ENCODE measurements around the gene PRRG4.
"Not testable (repeated sequence)": the region's sequence is repeated elsewhere in the genome, so short reads cannot be mapped to it uniquely, and the experiment has no call there.

The PRRG4 gene

DNA sequence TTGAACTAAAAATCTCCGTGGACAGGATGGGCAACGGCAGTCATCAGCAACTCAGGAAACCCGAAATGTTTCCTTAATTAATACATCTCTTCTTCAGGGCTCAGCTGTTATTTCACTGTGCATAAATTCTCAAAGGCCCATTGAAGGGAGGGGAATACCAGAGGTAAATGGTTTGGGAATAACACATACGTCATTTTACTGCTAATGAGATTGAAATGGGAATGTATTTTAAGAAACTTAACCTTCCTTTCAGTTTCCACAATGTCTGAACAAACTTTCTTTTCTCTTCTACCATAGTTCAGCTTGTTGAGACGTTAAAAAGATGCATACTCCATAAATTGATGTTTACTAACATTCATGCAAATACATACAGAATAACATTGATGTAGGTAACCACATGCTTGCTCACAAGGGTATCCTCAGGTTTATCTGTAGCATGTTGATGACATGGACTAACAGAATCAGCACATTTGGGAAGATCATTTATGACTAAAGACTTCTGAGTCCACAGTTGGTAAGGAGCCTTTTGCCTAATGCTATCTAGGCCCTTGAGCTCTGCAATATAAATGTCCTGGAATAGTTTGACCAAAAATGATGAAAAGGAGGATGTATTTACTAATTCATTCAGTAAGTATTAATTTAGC lies 7.7 kb upstream of the PRRG4 start:
- no peak overlapping the region for H3K4me3 ChIP-seq (ENCODE audit: low read depth, low read length)
- no peaks in the 10 kb centered on the region for H3K27me3 ChIP-seq (ENCODE audit: insufficient read depth, low read depth, severe bottlenecking)
- no peak for DNase-seq
- TF ChIP-seq, protein P1, sequence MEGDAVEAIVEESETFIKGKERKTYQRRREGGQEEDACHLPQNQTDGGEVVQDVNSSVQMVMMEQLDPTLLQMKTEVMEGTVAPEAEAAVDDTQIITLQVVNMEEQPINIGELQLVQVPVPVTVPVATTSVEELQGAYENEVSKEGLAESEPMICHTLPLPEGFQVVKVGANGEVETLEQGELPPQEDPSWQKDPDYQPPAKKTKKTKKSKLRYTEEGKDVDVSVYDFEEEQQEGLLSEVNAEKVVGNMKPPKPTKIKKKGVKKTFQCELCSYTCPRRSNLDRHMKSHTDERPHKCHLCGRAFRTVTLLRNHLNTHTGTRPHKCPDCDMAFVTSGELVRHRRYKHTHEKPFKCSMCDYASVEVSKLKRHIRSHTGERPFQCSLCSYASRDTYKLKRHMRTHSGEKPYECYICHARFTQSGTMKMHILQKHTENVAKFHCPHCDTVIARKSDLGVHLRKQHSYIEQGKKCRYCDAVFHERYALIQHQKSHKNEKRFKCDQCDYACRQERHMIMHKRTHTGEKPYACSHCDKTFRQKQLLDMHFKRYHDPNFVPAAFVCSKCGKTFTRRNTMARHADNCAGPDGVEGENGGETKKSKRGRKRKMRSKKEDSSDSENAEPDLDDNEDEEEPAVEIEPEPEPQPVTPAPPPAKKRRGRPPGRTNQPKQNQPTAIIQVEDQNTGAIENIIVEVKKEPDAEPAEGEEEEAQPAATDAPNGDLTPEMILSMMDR (IDR thresholded peaks at IDR 0.05; ENCODE audit: low read depth, low read length), result no peak
- H3K36me3 ChIP-seq, result no peaks in the 10 kb centered on the region
- H3K27ac ChIP-seq, result no peak overlapping the region
- H3K9me3 ChIP-seq (ENCODE audit: severe bottlenecking), result no peaks in the 10 kb centered on the region

DNA sequence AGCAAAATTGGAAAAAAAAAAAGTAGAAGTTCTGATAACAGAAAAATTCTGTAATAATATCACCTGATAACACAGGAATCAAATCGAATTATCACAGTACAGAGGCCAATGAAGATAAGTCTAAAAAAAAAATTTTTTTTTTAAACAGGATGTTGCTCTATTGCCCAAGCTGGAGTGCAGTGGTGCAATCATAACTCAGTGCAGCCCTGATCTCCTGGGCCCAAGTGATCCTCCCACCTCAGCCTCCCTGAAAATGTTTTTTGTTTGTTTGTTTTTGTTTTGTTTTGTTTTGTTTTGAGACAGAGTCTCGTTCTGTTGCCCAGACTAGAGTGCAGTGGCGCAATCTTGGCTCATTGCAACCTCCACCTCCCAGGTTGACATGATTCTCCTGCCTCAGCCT lies 6.1 kb upstream of the PRRG4 start:
- not testable (repeated sequence) for H3K9me3 ChIP-seq (ENCODE audit: severe bottlenecking); H3K27ac ChIP-seq; H3K27me3 ChIP-seq (ENCODE audit: insufficient read depth, low read depth, severe bottlenecking); H3K36me3 ChIP-seq; DNase-seq; H3K4me3 ChIP-seq (ENCODE audit: low read depth, low read length)

DNA sequence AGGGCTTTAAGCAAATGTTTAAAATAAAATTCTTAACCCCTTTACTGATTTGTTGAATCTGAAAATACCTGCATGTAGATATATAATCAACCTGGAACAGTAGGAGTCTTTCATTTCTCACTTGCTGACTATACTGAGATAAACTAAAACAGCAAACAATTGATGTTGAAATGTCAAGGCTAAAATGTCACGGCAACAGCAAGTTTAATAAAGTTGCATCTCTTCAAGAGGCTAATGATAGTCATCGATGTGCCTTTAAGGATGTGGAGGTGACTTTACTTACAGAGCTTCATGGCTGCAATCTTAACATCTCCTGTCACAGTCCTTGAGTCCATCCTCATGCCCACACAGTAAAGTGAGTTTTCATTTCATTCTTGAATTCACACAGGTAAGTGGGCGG lies 3.6 kb upstream of the PRRG4 start:
- no peak for DNase-seq
- TF ChIP-seq, protein P1 (IDR thresholded peaks at IDR 0.05; ENCODE audit: low read depth, low read length), result no peak
- H3K27me3 ChIP-seq (ENCODE audit: insufficient read depth, low read depth, severe bottlenecking), result no peaks in the 10 kb centered on the region
- H3K4me3 ChIP-seq (ENCODE audit: low read depth, low read length), result no peak overlapping the region
- H3K36me3 ChIP-seq, result no peaks in the 10 kb centered on the region
- no peaks in the 10 kb centered on the region for H3K9me3 ChIP-seq (ENCODE audit: severe bottlenecking)
- no peak overlapping the region for H3K27ac ChIP-seq

DNA sequence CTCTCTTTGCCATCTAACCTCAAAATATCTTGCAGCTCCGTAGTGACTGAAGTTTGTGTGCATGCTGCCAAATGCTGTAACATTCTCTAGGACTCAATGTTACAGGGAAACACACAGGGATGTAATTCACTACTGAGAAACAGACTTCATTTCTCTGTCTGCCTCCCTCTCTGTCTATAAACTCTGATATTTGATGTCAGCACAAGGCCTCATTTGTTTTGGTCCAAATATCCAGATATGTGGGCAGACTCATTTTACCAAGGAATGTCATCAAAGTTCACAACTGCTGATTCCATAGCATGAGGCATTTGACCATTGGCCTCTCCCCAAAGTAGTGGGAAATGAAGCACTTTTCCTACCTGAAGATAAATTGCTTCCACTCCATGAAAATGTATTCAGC lies 2.5 kb upstream of the PRRG4 start:
- H3K36me3 ChIP-seq, result no peaks in the 10 kb centered on the region
- H3K9me3 ChIP-seq (ENCODE audit: severe bottlenecking), result no peaks in the 10 kb centered on the region
- no peak overlapping the region for H3K4me3 ChIP-seq (ENCODE audit: low read depth, low read length)
- TF ChIP-seq, protein P1 (IDR thresholded peaks at IDR 0.05; ENCODE audit: low read depth, low read length), result no peak
- no peak overlapping the region for H3K27ac ChIP-seq
- no peak for DNase-seq
- no peaks in the 10 kb centered on the region for H3K27me3 ChIP-seq (ENCODE audit: insufficient read depth, low read depth, severe bottlenecking)

DNA sequence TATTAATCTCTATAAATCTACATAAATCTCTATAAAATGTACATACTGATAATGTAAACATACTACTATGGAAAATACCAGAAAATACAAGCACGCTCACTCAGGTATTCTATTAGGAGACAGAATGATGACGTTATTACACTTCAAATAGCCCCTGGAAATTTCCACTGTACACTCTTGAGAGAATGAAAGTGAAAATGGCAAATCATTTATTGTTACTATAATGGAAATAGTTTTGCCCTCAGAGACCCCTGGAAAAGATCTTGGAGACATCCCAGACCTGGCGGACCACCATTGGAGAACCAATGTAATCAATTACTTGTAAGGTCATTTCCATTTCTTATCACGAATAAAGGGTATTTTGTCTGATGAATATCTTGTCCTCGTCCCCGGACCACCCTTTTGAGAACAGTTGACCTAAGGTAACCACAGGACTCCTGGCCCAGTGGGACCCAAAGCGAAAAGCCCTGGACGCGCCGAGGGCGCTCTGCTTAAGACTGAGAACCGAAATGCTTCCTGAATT lies 509 bp upstream of the PRRG4 start:
- H3K4me3 ChIP-seq (ENCODE audit: low read depth, low read length), result peak overlapping the region; percentile 55
- no peaks in the 10 kb centered on the region for H3K27me3 ChIP-seq (ENCODE audit: insufficient read depth, low read depth, severe bottlenecking)
- H3K9me3 ChIP-seq (ENCODE audit: severe bottlenecking), result no peaks in the 10 kb centered on the region
- H3K36me3 ChIP-seq, result no peaks in the 10 kb centered on the region
- DNase-seq, result no peak
- TF ChIP-seq, protein P1 (IDR thresholded peaks at IDR 0.05; ENCODE audit: low read depth, low read length), result no peak
- H3K27ac ChIP-seq, result no peak overlapping the region

DNA sequence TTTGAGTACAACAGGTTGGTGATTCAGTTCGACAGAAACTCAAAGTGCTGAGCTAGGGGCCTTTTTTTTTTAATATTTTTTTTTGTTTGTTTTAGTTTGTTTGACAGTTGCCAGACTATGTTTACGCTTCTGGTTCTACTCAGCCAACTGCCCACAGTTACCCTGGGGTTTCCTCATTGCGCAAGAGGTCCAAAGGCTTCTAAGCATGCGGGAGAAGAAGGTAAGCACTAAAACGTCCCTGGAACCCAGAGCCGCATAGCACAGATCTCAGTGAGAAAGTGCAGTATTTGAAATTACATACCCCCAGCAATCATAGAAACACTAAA lies 649 bp downstream of the PRRG4 start:
- no peak overlapping the region for H3K27ac ChIP-seq
- no peaks in the 10 kb centered on the region for H3K9me3 ChIP-seq (ENCODE audit: severe bottlenecking)
- no peak for DNase-seq
- no peak overlapping the region for H3K4me3 ChIP-seq (ENCODE audit: low read depth, low read length)
- no peaks in the 10 kb centered on the region for H3K27me3 ChIP-seq (ENCODE audit: insufficient read depth, low read depth, severe bottlenecking)
- TF ChIP-seq, protein P1 (IDR thresholded peaks at IDR 0.05; ENCODE audit: low read depth, low read length), result no peak
- no peaks in the 10 kb centered on the region for H3K36me3 ChIP-seq

All from WERI-Rb-1 (cell line).